Activated CD4-positive, CD25-positive, alpha-beta regulatory T cell (primary cell): ENCODE results near the gene SLC22A6.
"Not testable (repeated sequence)": the region's sequence is repeated elsewhere in the genome, so short reads cannot be mapped to it uniquely, and the experiment has no call there.

Experiments
- DNase-seq, 4 experiments: peaks; one replicate each; lab custom pipeline; 2025; lab: John Stamatoyannopoulos, UW

SLC22A6 gene

GRCh38 chr11:62985041-62985750 is 429 bp upstream of the SLC22A6 start:
- no peak for DNase-seq

- no peak for DNase-seq
Measured at GRCh38 chr11:62983536-62984199, 1.1 kb downstream of the SLC22A6 start.

GRCh38 chr11:62981743-62982142 is 3.0 kb downstream of the SLC22A6 start:
- no peak for DNase-seq

GRCh38 chr11:62980133-62980760 is 4.5 kb downstream of the SLC22A6 start:
- no peak for DNase-seq

- DNase-seq = no peak
Measured at GRCh38 chr11:62976109-62976508, 8.7 kb downstream of the SLC22A6 start.

GRCh38 chr11:62974848-62975522 is 9.8 kb downstream of the SLC22A6 start:
- no peak for DNase-seq

- no peak for DNase-seq
Measured at GRCh38 chr11:62965574-62965973, 19.2 kb downstream of the SLC22A6 start.

GRCh38 chr11:62962391-62962790 is 22.4 kb downstream of the SLC22A6 start:
- DNase-seq = no peak

GRCh38 chr11:62961017-62961570 is 23.7 kb downstream of the SLC22A6 start:
- DNase-seq = no peak

GRCh38 chr11:62959422-62959980 is 25.3 kb downstream of the SLC22A6 start:
- DNase-seq = no peak

- no peak for DNase-seq
Measured at GRCh38 chr11:62958547-62959421, 26.0 kb downstream of the SLC22A6 start.

- DNase-seq = no peak
Measured at GRCh38 chr11:62957147-62957546, 27.6 kb downstream of the SLC22A6 start.

- no peak for DNase-seq
Measured at GRCh38 chr11:62954478-62954877, 30.3 kb downstream of the SLC22A6 start.

GRCh38 chr11:62953811-62954210 is 31.0 kb downstream of the SLC22A6 start:
- no peak for DNase-seq

GRCh38 chr11:62948765-62949320 is 35.9 kb downstream of the SLC22A6 start:
- no peak for DNase-seq

- DNase-seq = not testable (repeated sequence)
Measured at GRCh38 chr11:62945538-62945937, 39.2 kb downstream of the SLC22A6 start.

GRCh38 chr11:62937528-62937927 is 47.2 kb downstream of the SLC22A6 start:
- not testable (repeated sequence) for DNase-seq

GRCh38 chr11:62934496-62934785 is 50.3 kb downstream of the SLC22A6 start:
- no peak for DNase-seq

GRCh38 chr11:62933750-62934495 is 50.8 kb downstream of the SLC22A6 start:
- no peak for DNase-seq

- no peak for DNase-seq
Measured at GRCh38 chr11:62933285-62933684, 51.5 kb downstream of the SLC22A6 start.
